Right kidney (tissue), 9 donors: ENCODE results near the gene ANK2.

Source experiments
- DNase-seq: peaks from one replicate; pipeline ENCODE4 v3.0.0-alpha.2; 2016
- long read RNA-seq, 8 donors: transcript quantifications; one replicate each; lab custom pipeline, GENCODE V29; 2026

ANK2 gene
- long read RNA-seq, donor 1, partial matches to known transcripts: 3,128 of 3,128 reads
- long read RNA-seq, donor 1, other reads (novel, unspliced or antisense): 0 of 3,128 reads
- long read RNA-seq, donor 2: 0 reads
- long read RNA-seq, donor 3, partial matches to known transcripts: 0 of 1 reads
- long read RNA-seq, donor 3, other reads (novel, unspliced or antisense): 0 of 1 reads
- long read RNA-seq, donor 4, partial matches to known transcripts: 2,364 of 2,364 reads
- long read RNA-seq, donor 4, other reads (novel, unspliced or antisense): 0 of 2,364 reads
- long read RNA-seq, donor 5: 0 reads
- long read RNA-seq, donor 6: 0 reads
- long read RNA-seq, donor 7, partial matches to known transcripts: 0 of 1 reads
- long read RNA-seq, donor 7, other reads (novel, unspliced or antisense): 0 of 1 reads
- long read RNA-seq, donor 8: 0 reads

DNA sequence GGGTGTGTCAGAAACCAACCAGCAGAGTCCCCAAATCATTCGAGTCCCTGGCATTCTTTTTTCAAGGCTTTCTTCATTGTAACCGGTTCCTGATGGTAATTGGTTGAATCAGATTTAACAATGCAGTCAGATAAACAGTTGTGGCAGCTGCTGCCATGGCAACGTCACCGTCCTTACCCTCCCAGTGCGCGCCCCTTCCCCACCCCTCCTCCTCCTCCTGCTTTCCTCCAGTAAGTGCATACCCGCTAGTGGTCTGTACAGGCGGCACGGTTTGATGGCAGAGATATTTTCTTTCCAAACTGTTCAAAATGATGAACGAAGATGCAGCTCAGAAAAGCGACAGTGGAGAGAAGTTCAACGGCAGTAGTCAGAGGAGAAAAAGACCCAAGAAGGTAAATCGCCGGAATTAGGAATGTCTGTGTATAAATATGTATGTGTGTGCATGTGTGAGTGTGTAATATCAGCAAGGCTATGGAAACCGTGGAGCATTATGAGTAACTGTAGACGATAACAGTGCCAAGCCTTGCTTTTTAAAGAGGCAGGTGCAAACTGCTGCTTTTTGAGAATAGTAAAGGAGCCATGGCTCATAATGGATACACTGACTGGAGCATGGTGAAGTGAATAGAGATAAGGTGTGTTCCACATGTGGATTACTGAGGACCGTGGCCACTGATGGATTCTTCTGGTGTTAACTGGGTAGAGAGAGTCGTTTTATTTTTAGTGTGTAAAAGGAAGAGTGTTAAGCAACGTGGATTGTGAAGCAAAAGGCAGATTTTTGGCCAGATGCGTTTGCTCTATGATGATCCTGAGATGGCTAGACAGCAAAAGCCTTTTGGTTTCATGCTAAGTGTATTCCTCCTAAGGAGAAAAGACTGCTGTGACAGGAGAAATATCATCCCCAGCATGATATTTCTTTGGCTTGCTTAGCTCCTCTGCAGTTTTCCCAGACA lies at the start of gene ANK2:
ANK2 (plus strand) TSS at position 233 of the 950 bp plus-strand sequence; CDS start at position 309, 76 bp downstream.
- DNase-seq: no peak

- no peak for DNase-seq
Observed at GRCh38 chr4:113003841-113004240, 45.6 kb upstream of the ANK2 start.

GRCh38 chr4:113004655-113005054 lies 44.8 kb upstream of the ANK2 start:
- DNase-seq: no peak

DNA sequence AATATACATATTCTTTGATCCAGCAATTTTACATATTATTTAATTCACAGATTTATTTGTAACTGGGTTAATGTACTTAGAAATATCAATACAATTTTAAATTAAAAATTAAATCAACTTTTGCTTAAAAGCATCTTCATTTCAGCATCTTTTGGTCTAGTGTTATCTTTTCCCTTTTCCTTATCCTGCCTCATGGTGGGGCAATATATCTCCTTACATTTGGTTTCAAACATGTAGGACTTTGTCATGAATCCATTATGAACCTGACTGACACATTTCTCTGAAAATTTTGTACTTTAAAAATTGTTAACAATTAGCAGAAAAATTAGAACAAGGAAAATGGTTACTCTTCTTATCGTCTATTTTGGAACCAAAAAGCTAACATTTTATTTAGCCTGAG lies 42.8 kb upstream of the ANK2 start:
- no peak for DNase-seq

GRCh38 chr4:113007151-113007550 lies 42.3 kb upstream of the ANK2 start:
- no peak for DNase-seq

DNA sequence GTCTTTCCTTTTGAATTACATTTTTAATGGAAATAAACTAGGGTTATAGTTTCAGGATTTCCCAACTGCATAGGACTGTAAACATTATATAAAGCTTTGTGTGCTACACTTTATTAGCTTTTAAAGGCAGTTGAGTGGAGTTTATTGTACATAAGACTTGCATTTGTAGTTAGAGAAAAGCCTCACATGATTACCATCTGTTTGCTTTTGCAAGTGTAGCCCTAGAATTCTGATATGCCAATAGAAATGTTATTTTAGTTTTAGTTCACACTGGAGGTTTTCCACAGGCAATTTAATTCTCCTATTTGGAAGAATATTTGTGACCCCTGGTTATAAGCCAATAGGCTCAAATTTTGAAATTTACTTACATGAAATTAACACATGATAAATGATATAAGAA lies 41.3 kb upstream of the ANK2 start:
- no peak for DNase-seq

DNA sequence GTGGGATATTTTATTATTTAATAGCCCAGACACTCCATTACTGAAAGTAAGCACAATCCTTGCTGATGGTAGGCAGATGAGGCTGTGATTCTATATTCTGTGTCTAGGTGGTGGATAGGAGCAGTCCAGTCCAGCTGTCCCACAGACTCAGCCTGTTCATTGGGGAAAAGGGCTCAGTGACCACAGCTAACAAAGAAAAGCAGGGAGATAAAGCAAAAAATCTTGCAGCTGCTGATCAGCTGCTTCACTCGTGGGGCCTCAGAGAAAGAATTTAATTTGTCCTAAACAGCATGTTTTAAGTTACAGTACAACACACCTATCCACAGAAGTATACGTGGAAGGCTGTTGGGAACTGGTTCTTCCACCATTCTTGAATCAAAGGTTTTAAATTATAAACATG lies 40.7 kb upstream of the ANK2 start:
- no peak for DNase-seq

- DNase-seq: no peak
Observed at GRCh38 chr4:113009461-113009860, 40.0 kb upstream of the ANK2 start.

DNA sequence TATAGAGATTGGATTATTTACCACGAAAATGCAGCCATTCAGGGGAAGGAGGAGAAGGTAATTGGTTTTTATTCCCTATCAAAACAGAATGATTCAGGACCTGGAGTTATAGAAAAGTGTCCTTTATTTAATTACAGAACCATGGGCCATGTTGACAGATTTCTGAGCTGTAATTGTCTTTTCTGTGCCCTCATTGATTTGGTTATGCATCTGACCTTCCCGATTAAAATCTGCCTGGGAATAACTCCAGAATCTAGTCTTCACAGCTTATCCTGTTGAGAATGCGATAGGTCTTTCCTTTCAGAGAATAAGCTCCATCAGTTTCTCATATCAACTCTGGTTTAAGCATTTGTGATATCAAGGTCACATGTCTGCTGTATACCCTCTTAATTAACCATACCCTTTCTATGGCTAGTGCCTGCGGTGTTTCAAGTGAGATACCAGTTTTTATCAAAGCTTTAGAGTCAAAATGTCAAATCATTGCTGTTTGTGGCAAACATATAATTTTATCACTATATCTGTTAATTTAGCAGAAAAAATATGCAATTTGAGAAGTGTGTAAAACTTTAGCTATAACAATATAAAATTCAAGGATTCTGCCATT lies 37.2 kb upstream of the ANK2 start:
- DNase-seq: no peak

DNA sequence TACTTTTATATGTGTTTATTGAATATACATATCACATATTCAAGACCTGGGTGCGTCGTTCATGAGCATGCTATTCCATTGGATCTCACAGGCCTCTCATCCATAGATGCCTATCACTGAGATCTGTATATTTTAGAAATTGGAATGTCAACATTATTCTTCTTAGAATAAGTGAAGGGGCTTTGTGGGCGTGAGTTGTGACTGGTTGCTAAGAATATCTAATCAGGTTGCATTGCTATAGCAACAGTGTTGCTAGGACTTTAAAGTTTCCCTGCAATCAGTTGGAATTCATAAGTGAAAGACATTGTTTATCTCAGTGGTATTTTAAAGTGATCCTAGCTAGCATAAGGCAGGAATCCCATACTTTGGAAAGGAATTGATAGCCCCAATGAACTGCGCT lies 36.7 kb upstream of the ANK2 start:
- no peak for DNase-seq

GRCh38 chr4:113013751-113014150 lies 35.7 kb upstream of the ANK2 start:
- DNase-seq: no peak

- no peak for DNase-seq
Observed at GRCh38 chr4:113016377-113016776, 33.1 kb upstream of the ANK2 start.

GRCh38 chr4:113020966-113021365 lies 28.5 kb upstream of the ANK2 start:
- DNase-seq: no peak

- no peak for DNase-seq
Observed at GRCh38 chr4:113024388-113024787, 25.1 kb upstream of the ANK2 start.

- DNase-seq: no peak
Observed at GRCh38 chr4:113025416-113025815, 24.0 kb upstream of the ANK2 start.

DNA sequence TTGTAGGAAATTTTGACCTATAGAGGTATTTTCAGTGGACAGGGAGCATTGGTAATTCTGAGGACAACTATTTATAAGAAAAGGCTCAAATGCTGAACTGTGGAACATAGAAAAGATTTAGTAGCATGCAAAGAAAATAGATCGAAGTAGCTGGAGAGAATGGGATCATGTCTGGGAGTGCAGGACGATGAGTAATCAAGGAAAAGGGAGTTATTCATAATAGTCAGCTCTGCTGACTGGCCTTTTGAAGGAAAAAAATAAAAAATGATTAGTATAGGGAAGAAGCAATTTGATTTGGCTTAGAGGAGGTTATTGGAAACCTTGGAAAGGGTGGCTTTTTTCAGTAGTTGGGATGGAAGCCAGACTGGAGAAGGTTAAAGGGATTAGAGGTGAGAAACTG lies 22.9 kb upstream of the ANK2 start:
- DNase-seq: no peak

- no peak for DNase-seq
Observed at GRCh38 chr4:113028074-113028473, 21.4 kb upstream of the ANK2 start.

DNA sequence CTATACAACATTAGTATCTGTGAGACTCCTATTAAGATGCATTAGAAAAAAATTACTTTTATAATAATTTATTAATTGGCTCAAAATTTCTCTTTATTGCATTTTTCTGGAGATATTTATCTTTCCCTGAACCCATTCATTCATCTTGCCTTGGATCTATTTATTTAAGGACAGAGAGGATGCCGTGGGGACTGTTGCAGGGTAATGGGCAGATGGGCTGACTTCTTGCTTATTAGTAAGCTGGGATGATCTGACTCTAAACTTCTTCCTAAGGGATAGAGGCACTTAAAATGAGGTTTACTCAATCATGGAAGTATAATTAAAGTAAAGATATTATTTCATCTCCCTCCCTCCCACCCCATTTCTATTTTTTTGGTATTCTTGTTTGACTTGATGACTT lies 18.2 kb upstream of the ANK2 start:
- DNase-seq: no peak

DNA sequence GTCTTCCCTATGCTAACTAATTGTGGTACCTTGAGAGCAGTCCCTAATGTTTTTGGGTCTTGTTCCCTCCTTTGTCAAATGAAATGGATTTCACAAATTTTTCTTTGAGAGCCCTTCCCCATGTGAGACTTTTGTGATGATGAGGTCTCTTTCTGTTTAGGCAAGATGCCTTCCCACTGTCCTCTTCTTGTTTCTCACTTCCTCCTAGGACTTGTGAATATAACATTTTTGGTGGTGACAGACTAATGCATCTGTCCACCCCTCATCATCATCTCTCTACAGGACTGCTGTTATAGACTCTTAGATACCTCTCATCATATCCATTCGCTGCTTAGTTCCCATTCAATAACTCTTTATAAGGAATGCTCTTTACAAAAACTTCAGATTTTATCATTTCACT lies 8.7 kb upstream of the ANK2 start:
- DNase-seq: no peak

- no peak for DNase-seq
Observed at GRCh38 chr4:113042502-113042901, 7.0 kb upstream of the ANK2 start.

- no peak for DNase-seq
Observed at GRCh38 chr4:113043591-113043990, 5.9 kb upstream of the ANK2 start.

DNA sequence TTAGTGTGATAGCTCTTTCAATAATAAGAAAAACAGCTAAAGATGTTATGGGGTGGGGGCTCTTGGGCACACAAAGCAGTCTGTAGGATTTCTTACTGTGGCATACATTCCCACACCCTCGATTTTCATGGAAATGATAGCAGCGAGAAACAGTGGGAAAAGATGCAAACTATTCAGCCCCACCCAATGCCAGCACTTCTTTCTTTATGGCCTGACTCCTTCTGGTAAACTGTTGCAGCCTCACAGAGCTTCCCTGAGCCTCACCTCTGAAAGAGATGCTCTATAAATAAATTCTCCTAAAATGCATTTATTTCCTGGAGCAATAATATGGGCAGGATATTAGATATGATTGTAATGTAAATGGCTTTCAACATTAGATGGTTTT lies 910 bp downstream of the ANK2 start:
- no peak for DNase-seq

DNA sequence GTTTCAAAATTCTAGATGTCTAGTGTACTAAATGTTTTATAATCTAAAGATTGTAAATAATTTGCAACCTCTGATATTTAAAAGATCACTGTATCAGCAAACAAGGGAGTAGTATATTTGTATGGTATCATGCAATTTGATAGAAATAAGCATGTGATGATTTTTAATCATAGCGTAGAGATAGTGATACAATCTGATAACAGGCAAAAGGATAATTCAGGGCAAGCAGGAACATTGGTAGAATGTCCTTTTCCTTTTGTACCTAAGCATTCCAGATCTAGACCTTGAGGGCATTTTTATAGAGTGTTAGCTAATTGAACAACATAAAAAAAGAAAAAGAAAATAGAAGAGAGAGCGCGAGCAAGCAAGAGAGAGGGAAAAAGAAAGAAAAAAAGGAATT lies 1.4 kb downstream of the ANK2 start:
- DNase-seq: no peak
